Limb (tissue), 2 donors: ENCODE data around the gene ARRDC2.
"Not testable (repeated sequence)": the region's sequence is repeated elsewhere in the genome, so short reads cannot be mapped to it uniquely, and the experiment has no call there.

Experiments
- DNase-seq, 2 donors: peaks; one replicate each; pipeline ENCODE4 v3.0.0-alpha.2; 2016; ENCODE audit errors: extremely low spot score in 2 of 2

The ARRDC2 gene

DNA sequence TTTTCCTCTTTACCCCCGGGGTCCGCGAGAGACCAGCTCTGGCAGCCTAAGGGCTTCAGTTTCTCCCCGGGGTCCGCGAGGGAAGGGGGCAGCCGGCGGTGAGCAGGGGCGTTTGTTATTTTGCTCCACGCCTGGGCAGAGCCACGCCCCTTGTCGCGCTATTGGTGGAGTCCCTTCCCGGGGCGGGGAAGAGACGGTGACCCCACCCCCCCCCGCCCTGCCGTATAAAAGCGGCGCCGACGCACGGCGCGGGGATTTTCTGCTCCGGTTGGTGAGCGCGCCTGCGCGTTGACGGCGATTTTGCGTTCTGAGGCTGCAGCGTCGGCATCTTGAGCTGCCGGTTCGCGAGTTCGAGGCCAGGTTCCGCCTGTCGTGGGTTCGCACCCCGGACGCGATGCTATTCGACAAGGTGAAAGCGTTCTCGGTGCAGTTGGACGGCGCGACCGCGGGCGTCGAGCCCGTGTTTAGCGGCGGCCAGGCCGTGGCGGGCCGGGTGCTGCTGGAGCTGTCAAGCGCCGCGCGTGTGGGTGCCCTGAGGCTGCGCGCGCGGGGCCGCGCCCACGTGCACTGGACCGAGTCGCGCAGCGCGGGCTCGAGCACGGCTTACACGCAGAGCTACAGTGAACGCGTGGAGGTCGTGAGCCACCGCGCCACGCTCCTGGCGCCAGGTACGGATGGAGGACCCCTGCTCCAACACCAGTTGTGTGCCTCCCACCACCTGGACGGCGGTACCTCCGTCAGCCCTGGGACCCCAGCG is at the start of gene ARRDC2:
TSS of gene ARRDC2 (plus strand) at position 254 of the 757 bp plus-strand sequence. CDS start at position 395, 141 bp downstream.
- peak; percentile 93 to 94 for DNase-seq

DNA sequence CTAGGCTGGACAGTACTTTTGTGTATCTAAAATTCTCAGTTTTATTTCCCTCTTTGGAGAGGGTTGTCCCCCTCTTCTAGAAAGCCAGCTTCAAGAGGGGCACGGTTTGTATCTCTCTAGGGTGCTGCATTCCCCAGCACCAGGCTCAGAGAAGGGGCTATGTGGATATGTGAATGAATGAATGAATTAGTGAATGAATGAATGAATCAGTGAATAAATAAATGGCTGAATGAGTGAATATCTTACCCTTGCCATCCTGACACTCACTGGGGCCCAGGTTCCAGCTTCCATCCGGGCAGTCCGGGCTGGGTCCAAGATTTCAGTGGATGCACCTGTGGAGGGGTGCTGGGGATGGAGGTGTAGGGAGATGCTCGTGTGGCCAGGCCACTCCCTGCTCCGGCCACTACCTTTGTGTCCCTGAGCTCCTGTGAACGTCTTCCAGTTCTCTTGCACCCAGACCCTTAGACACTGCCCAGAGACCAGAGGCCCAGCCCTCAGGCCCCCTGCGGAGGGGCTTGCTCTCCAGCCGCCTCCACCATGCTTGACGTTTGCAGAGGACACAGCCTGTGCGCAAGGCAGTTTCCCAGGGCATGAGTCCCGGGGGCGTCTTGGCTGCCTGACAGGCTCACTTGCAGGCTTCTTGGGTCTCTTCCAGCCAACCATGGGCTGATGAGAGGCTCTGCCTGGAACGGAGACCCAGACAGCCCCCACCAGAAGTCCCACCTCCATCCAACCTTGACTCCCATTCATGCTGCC is 43.9 kb upstream of the ARRDC2 start:
- no peak for DNase-seq

DNA sequence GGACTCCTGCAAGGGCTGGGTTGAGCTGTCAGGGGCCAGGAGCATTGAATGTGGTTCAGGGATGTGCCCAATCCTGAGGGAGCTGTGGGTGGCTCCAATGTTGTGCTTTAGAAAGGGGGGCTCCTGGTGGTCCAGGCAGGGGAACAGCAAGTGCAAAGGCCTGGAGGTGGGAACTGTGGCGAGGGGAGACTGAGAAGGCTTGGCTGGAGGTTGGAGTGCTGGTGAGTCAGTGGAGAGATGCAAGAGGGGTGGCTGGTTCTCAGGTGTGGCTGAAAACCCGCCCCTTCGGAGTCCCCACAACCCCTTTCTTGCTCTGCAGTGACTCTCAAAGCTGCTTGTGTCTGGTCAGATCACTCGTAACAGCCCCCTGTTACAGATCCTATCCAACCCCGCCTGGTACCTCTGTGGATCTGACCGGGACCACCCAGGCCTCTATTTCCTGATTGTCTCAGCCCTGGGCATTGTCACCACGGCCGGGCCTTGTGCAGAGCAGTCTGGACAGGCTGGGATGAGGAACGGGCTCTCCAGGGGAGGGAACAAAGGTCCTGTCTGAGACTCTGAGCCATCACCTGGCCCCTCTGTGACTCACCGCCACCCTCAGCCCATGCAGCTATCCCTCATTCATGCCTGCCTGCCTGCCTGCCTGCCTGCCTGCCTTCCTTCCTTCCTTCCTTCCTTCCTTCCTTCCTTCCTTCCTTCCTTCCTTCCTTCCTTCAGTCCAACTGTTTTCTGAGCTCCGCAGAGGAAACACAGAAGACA is 42.4 kb upstream of the ARRDC2 start:
- DNase-seq = no peak

DNA sequence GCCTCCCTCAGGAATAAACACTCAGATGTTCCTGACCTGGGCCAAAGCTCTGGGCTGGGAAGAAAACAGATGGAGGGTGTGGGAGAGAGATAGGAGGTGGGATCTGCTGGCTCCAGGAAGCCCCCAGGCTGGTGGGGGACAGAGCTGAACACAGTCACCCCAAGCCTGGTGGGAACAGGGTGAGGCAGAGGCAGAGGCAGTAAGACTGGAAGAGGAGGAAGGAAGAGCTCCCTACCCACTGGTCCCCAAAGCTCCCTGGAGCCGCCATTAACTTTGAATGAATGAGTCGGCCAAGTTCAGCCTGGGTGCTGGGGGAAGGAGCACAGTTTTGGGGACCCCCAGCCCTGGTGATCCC is 41.9 kb upstream of the ARRDC2 start:
- DNase-seq = no peak

DNA sequence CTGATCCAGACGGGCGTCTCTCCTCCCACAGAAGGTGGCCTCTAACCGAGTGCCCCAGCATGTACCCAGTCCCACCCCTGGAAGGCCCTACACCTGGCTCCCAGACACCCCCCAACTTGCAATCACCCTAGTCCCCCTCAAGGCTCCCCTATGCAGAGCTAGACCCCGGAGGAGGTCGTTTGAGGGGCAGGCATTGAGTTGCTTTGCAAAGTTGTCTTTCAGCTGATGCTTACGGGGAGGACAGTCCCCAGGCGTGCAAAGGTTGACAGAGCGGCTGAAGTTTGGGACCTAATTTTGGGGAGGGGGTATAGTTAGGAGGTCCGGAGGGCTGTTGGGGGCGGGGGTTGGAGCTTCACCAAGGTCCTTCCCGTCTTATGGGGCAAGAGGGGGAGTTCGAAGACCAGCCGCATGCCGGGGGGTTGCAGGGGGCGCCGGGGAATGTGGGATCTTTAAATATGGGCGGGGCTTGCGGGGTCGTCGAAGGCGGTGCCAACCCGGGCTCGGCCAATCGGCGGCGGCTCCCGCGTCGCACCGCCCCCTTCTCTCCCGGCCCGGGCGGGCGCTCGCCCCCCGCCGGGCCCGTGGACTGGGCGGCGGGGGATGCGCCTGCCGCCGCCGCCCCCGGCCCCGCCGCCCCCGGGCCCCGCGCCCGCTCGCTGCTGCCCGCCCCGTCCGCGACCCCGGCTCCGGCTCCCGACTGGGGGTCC is 41.3 kb upstream of the ARRDC2 start, which contains the start of gene KCNN1:
TSS of gene KCNN1 (plus strand) at position 558 of the 707 bp plus-strand sequence. CDS start 6,782 bp downstream, outside the sequence.
- DNase-seq = peak in 1 of 2 donors; percentile 73

DNA sequence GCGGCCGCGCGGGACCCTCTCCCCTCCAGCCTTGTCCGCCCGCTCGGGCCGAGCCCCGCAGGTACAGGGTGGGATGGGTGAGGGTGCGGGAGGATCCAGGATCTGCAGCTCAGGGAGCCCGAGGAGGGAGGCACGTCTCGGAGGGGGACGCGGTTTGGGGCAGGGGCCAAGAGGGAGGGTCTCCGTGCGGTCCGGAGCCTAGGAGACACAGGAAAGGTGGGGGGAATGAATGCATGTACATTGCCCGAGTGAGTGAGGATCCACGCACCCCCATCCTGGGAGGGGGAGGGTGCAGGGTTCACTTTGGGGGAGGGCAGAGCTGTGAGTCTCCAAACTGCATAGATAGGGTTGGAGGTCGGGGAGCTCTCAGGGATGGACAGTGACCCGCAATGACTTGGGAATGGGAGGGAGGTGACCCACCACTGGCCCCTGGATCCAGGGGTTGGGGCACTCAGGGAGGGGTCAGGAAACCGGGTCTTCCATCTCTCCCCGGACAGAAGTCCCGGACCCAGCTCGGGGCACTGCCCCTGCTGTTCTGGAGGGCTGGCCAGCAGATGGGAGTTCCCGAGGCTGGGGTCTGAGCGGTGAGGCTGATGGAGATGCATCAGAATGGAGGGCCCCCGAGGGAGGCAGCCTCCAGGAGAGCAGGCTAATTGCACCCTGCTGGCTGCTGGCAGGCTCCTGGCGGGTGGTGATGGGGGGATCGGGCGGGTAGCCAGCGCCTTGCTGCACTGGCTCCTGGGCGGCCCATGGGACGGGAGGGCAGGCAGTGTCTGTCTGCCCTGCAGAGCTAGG is 40.5 kb upstream of the ARRDC2 start:
- no peak for DNase-seq

DNA sequence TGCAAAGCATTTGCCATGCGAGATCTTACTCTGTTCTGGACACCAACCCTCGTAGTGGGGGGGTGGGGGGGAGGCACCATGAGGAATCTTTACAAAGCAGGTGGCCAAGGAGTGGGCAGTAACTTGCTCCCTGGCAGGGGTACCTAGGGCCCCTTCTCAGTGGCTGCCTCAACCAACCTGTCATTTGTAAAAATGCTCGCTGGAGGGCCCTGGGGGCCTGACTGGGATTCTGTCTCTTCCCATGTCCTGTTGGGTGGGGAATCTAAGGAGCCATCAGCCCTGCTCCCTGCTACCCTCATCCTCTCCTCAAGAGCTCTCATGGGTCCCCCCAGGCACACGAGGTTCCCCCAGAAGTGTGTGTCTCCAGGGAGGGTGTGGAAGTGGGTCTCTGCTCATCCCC is 39.6 kb upstream of the ARRDC2 start:
- no peak for DNase-seq

DNA sequence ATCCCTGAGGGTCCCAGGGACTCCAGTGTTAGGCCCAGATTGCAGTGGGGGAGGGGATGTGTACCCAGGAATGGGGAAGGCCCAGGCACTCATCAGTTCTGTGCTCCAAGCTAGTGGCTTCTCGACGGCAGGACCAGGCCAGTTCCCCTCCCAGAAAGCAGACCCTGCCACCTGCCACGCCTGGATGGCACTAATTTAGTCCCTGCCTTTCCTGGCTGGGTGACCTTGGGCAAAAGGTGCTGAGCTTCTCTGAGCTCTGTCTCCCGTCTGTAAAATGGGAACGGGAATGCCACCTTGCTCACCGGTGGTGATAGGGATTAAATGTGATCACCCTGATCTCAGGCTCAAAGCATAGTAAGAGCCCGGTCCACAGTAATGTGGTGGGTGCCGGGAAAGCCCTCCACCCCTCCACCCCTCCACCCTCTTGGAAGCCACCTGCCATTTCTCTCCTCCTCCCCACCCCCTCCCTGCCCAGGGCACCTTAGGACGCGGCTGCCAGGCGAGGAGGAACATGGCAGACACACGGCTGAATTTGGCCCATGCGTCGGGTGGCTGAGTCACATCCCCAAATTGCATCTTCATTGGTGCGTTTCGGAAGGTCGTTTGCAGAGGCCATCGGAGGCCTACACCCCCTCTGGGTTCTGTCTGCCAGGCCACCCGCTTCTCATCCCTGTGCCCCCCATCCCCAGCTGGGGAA is 38.7 kb upstream of the ARRDC2 start:
- DNase-seq = no peak

DNA sequence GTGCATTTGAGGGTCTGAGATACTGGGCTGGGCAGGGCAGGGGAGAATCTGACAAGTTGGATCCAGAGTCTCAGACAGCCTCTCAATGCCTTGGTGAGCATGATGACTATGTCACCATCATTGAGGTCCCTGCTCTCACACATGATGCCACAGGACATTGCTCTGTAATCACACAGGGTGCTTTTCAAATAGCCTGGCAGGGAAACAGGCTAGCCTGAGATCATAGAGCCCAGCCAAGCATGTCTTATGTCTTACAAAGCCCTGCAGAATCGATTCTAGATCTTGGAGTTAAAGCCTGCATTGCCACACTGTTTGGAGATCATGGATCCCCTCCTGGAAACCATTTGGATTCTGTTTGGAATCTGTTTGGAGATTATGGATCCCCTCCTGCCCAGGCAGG is 35.7 kb upstream of the ARRDC2 start:
- no peak for DNase-seq

DNA sequence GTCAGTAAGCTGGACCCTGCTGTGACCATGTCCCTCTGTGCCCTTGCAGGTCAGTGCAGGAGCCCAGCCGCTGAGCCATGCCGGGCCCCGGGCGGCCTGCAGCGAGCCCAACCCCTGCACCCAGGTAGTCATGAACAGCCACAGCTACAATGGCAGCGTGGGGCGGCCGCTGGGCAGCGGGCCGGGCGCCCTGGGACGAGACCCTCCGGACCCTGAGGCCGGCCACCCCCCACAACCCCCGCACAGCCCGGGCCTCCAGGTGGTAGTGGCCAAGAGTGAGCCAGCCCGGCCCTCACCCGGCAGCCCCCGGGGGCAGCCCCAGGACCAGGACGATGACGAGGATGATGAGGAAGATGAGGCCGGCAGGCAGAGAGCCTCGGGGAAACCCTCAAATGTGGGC is 34.2 kb upstream of the ARRDC2 start:
- DNase-seq = no peak

DNA sequence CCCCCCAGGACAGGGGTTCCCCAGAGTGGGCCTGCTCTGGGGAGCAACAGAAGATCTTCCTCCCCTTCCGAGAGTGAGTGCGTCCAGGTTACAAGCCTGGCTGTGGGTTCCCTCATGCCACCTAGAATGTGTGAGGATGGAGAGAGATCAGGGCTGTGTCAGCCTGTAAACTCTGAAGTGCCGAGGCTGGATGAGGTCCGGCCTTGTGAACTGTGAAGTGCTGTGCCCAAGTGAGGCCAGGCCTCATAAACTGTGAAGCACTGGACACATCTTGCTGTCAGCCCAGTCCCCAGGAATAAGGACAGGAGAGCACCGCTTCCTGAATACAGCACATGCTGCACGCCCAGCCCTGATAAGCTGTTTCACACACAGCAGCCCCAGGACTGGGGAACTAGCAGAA is 33.4 kb upstream of the ARRDC2 start:
- DNase-seq = no peak

DNA sequence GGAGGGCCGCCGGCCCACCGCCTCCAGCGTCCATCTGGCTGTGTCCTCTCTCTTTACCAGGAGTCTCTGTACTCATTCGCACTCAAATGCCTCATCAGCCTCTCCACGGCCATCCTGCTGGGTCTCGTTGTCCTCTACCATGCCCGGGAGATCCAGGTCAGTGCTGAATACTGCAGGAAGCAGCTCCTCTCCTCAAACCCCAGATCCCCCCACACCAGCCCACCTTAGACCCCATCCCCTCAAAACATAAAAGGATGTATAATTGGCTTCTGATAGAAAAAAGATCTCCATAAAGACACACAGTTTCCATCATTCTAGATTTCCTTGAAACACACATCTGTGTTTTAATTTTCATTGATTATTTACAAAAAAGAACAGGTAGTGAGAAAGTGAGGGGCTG is 32.9 kb upstream of the ARRDC2 start:
- DNase-seq = no peak

DNA sequence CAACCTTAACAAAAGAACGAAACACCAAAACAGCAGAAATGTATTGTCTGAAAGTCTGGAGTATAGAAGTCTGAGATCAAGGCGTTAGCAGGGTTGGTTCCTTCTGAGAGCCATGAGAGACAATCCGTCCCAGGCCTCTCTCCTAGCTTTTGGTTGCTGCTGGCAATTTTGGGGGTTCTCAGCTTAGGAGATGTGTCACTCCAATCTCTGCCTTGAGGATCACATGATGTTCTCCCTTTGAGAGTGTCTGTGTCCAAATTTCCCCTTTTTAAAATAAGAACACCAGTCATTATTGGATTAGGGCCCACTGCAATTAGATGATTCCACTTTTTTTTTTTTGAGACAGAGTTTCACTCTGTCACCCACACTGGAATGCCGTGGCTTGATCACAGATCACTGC is 30.9 kb upstream of the ARRDC2 start:
- no peak for DNase-seq

DNA sequence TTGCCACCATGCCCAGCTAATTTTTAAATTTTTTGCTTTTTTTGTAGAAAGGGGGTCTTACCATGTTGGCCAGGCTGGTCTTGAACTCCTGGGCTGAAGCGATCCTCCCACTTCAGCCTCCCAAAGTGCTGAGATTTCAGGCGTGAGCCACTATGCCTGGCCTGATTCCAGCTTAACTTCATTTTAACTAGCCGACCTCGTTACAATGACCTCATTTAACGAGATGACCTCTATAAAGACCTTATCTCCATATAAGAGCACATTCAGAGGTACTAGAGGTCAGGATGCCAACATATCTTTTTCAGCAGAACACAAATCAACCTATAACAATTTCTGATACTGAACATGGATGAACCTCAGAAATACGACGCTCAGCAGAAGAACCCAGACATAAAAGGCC is 30.5 kb upstream of the ARRDC2 start:
- no peak for DNase-seq

DNA sequence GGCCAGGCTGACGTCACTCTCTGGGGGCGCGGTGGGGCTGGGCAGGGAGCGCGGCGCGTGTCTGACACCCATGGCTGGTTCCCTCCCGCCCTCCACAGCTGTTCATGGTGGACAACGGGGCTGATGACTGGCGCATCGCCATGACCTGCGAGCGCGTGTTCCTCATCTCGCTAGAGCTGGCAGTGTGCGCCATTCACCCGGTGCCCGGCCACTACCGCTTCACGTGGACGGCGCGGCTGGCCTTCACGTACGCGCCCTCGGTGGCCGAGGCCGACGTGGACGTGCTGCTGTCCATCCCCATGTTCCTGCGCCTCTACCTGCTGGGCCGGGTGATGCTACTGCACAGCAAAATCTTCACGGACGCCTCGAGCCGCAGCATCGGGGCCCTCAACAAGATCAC is 26.4 kb upstream of the ARRDC2 start:
- no peak for DNase-seq

DNA sequence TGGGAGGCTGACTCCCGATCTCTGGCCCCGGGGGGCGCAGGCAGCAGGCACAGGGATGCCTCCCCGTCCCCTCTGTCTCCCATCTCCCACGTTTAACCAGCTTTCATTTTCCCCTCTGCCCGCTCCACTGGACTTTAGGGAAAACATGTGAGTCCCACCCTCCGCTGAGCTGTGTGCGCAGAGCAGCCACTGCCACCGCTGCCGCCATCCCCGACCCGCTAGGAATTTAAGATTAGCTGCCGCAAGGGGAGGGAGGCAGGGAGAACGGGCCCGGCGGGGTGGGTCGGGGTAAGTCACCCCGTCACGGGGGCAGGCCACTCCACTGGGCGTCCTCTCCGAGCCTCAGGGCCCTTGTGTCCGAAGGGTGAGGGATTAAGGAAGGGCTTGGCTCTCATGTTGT is 25.5 kb upstream of the ARRDC2 start:
- DNase-seq = no peak

DNA sequence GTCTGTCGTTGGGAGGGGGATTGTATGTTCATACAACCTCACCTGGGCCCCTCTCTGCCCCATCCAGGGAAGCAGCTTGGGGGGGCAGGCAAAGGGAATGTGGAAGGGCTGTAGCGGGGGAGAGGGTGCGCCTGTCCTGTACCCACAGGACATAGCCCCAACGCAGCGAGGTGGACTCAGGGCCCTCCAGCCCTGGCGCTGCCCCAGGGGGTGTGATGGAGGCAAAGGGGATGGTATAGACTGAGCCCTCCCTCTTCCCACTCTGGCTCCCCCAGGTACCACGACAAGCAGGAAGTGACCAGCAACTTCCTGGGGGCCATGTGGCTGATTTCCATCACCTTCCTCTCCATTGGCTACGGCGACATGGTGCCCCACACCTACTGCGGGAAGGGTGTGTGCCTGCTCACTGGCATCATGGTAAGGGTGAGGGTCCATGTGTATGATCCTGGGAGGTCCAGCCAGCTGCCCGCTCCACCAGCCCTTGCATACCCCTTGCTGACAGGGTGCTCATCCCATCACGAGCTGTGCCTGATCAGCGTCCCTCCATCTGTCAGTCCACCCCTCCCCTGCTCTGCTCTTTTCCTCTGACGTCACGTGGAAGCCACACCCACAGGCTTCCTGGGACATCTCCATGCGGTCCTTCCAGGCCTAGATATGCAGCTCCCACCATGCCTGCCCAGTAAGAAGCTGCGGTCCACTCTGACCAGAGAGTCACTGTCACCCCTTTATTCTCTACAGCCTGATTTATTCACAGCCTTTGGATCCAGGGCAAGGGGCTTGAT is 22.7 kb upstream of the ARRDC2 start:
- no peak for DNase-seq

DNA sequence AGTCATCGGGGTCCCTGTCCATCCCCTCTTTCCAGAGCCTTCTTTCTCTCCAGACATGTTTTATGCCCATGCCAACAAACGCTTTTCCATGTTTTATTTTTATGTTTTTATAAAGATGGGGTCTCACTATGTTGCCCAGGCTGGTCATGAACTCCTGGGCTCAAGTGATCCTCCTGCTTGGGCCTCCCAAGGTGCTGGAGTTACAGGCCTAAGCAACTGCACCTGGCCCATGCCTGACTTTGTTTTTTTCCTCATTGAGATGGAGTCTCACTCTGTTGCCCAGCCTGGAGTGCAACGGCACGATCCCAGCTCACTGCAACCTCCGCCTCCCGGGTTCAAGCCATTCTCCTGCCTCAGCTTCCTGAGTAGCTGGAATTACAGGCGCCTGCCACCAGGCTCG is 21.4 kb upstream of the ARRDC2 start:
- not testable (repeated sequence) for DNase-seq

DNA sequence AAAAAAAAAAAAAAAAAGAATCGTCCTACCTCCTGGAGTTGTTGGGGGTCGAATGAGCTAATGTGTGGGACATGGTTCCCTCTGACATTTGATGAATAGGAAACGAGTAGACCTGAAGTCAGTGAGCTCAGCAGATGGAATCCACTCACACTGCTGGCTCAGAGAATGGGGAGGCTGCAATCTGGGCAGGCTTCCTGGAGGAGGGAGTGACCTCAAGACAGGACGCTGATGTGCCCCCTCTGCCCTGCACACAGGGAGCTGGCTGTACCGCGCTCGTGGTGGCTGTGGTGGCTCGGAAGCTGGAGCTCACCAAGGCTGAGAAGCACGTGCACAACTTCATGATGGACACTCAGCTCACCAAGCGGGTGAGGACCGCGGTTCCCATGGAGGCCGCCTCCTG is 19.8 kb upstream of the ARRDC2 start:
- DNase-seq = no peak
